Fibroblast of mammary gland (primary cell): ENCODE data around the gene ARHGEF19.
"Not testable (repeated sequence)": the region's sequence is repeated elsewhere in the genome, so short reads cannot be mapped to it uniquely, and the experiment has no call there.

Source experiments
- DNase-seq: peaks from one replicate; pipeline ENCODE4 v3.0.0-alpha.2; 2010; ENCODE audit warnings: low read depth
- H3K4me3 ChIP-seq: 2 replicates; pipeline ENCODE4 v1.5.1; 2011; ENCODE audit warnings: low read depth, mild to moderate bottlenecking, low read length, moderate library complexity; ENCODE audit not compliant: control insufficient read depth
- TF ChIP-seq, protein P1 (sequence below): conservative IDR thresholded peaks from 2 replicates; pipeline ENCODE4 v1.5.1; 2011; ENCODE audit warnings: low read depth, low read length, inconsistent platforms; ENCODE audit not compliant: control insufficient read depth, insufficient read depth

Gene ARHGEF19

DNA sequence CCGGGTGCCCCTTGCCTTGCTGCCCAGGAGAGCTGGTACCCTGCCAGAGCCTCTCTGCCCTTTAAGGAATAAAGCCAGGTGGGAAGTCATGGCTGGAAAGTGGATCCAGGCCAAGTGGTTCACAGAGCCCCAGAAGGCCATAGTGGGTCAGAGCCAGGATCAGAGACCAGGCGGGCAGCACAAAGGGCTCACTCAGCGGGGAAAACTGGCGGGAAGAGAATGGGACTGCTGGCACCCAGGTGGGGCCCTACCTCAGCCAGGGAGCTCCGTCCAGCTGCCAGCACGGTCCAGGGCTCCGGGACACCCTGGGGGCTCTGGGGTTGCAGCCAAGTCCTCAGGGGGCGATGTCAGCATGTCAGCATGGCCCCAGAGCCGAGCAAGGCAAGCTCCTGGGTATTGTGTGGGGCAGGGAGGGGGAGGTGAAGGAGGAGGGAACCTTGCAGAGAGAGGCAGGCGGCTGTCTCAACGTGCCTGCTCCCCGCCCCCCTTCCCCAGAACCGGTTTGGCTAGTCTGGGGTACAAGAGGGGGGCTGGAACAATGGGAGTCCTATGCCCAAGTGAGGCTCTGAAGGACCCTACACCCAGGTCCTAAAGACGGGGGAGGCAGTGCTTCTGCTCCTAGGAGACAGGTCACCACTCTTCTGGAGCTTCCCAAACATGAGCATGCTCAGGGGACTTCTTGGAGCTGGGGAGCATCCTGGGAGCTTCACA lies at the start of gene ARHGEF19:
ARHGEF19 (minus strand) TSS at position 402 of the 711 bp plus-strand sequence. CDS start 3,598 bp downstream, outside the sequence.
- DNase-seq: no peak
- H3K4me3 ChIP-seq: no peak within 1 kb of the TSS
- TF ChIP-seq, protein P1, sequence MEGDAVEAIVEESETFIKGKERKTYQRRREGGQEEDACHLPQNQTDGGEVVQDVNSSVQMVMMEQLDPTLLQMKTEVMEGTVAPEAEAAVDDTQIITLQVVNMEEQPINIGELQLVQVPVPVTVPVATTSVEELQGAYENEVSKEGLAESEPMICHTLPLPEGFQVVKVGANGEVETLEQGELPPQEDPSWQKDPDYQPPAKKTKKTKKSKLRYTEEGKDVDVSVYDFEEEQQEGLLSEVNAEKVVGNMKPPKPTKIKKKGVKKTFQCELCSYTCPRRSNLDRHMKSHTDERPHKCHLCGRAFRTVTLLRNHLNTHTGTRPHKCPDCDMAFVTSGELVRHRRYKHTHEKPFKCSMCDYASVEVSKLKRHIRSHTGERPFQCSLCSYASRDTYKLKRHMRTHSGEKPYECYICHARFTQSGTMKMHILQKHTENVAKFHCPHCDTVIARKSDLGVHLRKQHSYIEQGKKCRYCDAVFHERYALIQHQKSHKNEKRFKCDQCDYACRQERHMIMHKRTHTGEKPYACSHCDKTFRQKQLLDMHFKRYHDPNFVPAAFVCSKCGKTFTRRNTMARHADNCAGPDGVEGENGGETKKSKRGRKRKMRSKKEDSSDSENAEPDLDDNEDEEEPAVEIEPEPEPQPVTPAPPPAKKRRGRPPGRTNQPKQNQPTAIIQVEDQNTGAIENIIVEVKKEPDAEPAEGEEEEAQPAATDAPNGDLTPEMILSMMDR: no peak

DNA sequence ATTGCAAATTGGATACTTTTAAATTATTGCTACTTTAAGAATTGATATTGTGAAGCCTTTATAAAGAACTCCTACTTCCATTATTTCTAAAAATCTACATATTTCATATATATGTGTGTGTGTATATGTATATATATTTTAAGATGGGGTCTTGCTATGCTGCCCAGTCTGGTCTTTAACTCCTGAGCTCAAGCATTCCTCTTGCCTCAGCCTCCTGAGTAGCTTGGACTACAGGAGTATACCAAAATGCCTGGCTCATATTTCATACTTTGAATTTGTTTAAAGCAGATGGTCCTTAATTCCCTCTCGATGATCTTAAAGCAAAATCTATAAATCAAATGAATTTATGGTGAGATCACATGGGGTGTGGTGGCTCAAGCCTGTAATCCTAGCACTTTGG lies 49.6 kb upstream of the ARHGEF19 start:
- DNase-seq: no peak
- TF ChIP-seq, protein P1: no peak
- H3K4me3 ChIP-seq: no peak overlapping the region

DNA sequence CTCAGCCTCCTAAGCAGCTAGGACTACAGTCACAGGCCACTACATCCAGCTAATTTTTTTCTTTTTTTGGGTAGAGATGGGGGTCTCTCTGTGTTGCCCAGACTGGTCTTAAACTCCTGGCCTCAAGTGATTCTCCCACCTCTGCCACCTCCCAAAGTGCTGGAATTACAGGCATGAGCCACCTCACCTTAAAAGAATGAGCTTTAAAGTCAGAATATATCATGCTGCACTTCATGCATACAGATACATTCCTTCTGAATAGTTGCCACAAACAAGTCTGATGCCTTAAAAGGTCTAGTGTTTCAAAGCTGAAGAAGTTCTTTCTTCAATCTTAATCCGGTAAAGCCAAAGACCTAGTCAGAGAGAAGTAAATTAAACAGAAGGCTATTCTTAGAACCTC lies 48.4 kb upstream of the ARHGEF19 start:
- TF ChIP-seq, protein P1: no peak
- H3K4me3 ChIP-seq: no peak overlapping the region
- DNase-seq: no peak

DNA sequence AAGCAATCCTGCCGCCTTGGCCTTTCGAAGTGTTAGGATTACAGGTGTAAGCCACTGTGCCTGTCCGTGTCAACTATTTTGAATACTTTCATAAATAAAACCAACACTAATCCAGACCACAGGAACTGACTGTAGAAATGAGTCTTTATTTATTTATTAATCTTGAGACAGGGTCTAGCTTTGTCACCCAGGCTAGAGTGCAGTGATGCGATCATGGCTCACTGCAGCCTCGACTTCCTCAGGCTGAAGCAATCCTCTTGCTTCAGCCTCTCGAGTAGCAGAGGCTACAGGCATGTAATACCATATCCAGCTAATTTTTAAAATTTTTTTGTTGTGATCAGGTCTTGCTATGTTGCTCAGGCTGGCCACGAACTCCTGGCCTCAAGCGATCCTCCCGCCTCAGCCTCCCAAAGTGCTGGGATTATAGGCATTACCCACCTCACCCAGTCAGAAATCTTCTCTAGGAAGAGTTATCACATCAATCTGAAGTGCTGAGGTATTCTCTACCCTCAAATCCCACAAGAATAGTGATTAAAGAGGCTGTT lies 46.2 kb upstream of the ARHGEF19 start:
- no peak for DNase-seq
- TF ChIP-seq, protein P1: no peak
- H3K4me3 ChIP-seq: no peak overlapping the region

DNA sequence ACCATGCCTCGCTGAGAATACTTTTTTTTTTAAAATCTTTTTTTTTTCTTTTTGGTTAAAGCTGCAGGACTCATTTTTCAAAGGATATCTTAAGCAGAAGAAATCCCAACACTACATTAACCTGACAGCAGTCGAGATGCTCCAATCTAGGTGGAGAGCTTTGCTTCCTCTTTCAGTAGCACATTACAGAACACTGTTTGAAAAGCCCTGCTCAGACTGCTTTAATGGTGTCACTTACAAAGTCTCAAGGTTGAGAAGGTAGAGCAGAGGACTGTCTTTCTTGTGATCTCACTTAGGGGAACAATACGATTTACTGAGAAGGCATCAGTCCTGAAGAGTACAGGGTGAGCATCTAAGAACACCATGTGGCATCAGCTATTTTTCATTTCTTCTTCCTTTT lies 45.5 kb upstream of the ARHGEF19 start:
- TF ChIP-seq, protein P1: no peak
- no peak overlapping the region for H3K4me3 ChIP-seq
- no peak for DNase-seq

DNA sequence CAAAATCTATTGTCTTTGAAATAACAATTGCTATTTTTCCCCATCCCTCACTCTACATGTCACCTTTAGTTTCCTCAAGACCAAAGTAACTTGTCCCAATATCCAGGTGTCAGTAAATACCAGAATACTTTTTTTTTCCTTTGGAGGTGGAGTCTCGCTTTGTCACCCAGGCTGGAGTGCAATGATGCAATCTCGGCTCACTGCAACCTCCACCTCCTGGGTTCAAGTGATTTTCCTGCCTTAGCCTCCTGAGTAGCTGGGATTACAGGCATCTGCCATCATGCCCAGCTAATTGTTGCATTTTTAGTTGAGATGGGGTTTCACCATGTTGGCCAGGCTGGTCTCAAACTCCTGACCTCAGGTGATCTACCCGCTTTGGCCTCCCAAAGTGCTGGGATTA lies 45.1 kb upstream of the ARHGEF19 start:
- H3K4me3 ChIP-seq, DNase-seq: not testable (repeated sequence)

DNA sequence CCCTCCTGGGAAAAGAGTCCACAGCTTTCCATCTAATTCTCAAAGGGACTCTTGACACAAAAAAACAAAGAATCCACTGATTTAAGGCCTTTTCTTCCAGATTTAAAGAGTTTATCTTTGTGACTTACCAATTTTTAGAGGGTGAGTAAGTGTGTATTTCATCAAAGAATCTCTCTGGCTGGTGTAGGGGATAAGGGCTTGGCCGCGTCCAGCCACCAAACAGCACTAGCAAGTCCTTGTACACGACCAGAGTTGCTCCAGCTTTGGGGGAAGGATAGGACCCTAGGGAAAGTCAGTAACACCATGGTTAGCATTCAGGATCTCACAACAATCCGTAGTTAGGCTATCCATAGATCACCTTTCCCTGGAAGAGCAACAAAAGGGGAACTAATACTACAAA lies 44.0 kb upstream of the ARHGEF19 start:
- TF ChIP-seq, protein P1: no peak
- no peak overlapping the region for H3K4me3 ChIP-seq
- no peak for DNase-seq
